Measurements from ENCODE around the gene KCTD6.

DNA sequence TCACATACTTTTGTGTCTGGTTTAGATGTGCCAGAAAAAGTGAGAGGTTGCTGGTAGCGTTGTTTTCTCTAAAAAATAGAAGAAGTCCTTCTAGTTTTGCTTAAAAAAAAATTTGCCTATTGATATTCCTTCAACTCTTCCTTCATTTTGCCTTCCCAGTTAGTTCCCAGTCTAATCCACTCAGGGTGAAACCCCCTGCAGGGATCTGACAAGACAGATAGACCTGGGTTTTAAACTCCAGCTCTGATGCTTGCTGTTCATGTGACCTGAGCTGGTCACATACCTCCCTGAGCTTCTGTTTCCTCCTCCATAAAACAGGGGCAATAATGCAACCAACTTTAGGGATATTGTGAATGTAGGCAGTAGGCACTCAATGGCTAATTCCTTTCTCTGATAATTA is 18.6 kb upstream of the KCTD6 start:
- TF ChIP-seq POLR2A (IDR thresholded peaks at IDR 0.05; ENCODE audit: low read length) (no peak), GATA1 (IDR thresholded peaks at IDR 0.05; ENCODE audit: low read depth, low read length) (no peak)
